NCI-H82 treated with DMSO at 0.1 percent for 48 hours (cell line): ENCODE results near the gene SIGLECL1.

Source experiments
- DNase-seq: peaks from one replicate; lab custom pipeline; 2025; ENCODE audit not compliant: unreplicated experiment; lab: John Stamatoyannopoulos, UW

SIGLECL1 gene

DNA sequence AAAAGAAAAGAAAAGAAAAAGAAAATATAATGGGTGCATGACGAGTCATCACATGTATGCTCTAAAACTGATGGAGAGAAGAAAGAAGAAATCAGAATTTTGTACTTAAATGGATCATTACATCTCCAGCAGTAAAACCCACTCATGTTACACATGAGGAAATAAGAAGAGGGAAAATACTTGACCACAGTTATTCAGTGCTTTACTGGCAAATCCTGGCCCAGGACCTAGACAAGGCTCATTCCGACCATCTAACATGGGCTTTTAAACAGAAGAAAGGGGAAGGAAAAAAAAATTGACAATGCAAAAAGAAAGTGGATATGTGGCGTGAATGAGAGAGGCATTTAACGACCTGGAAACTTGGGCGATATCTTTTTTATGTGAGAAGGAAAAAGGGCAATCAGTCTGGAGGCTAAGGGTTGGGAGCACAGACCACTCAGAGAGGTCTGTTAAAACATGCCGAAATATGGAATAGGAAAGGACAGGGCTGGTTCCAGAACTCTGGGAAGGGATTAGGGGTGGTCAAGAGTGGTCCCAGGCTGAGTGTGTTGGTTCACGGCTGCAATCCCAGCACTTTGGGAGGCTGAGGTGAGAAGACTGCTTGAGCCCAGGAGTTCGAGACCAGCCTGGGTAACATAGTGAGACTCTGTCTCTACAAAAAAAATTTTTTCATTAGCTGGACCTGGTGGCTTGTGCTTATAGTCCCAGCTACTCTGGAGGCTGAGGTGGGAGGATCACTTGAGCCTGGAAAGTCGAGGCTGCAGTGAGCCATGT is 1.6 kb downstream of the SIGLECL1 start:
- DNase-seq: no peak

DNA sequence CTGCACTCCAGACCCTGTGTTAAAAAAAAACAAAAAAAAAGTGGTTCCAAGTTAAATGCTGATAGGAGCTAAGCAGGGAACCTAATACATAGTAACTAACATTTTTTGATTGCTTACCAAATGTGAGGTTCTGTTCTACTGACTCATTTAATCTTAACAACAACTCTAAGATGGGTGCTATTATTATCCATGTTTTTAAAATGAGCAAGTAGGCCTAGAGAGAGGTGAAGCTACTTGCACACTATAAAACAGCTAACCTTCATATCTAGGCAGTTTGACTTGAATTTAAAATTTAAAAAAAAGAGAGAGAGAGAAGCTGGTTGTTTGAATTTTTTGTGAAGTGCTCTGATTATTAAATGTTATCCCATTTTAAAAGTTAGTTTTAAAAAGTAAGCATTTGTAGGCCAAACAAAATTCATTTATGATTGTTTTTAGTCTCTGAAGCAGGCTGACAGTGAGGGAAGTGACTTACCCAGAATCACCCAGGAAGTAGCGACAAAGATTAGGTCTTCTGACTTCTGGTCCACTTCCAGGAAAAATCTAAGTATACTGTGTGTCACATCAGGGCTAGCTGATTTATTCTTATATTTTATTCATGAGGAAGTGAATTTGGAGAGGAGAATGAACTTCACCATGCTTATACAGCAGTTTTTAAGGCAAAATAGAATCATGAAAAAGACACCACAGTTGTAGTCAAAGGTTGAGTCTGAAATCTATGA is 2.4 kb downstream of the SIGLECL1 start:
- DNase-seq: no peak

DNA sequence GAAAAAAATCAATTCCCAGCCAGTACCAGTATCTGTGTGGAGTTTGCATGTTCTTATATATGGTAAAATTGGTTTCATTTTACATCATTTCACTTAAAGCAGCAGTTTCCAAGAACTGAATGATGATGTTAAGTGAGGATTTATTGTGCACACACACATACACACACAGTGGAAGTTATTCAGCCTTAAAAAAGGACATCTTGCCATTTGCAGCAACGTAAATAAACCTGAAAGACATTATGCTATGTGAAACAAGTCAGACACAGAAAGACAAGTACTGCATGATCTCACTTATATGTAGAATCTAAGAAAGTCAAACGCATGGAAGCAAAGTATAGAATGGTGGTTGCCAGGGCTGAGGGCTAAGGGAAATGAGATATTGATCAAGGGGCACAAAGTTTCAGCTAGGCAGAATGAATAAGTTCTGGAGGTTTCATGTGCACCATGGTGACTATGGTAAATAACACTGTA is 5.3 kb downstream of the SIGLECL1 start:
- no peak for DNase-seq

DNA sequence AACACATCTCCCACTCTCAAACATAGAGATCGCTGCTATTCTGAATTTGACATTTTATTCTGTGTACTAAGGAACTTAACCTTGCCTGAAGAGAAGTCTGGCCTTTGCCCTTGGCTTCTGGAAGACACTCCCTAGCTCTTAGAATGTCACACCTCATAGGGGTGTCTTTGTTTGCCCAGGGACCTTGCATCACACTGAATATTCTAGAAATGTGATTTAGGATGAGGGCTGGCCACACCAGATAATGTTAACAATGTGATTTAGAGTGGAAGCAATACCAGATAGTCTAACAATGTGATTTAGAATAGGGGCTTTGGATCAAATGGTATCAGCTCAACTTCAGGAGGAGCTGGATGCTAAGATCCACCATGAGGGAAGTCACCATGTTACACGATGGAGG is 6.6 kb downstream of the SIGLECL1 start:
- DNase-seq: no peak

DNA sequence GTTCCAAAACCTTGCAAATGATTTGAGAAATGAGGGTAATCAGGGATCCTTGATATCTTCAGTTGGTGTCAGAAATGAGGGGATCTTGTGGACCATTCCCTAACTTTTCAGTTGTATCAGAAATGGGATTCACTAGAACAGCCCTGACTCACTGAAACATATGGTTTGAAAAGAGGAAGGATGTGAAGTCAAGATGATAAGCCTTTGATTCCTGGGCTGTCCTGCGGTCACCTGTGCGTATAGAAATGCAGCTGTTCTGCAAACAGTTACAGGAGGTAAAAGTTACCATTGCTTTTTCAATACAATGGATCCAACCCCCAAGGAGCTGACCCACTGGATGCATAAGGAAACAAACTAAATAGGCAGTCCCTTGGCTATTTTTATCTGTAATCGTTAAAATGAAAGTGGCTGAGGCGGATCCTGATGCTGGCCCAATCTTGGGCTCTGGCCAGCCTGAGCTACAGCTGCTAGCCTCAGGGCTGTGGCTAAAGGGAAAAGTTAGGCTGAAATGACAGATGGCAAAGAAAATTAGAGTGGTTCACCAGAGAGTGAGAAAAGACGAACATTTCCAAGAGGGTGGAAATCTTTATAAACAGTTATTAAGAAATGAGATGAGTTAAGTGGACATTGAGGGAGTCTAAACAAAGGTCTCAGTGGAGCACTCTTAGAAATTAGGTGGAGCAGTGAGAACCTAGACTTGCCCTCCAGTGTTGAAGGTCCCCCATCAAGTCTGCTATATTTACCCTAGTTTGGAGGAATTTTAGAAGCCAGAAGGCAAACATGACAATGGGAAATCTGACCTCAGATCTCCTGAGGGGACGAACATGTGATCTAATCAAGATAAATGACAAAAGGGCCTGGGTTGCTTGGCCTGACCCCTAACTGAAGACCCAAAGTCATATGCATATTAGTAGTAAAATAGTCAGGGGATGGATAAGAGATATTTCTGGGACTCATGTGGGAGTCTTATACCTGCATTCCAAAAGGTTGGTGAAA is 7.6 kb downstream of the SIGLECL1 start:
- no peak for DNase-seq

DNA sequence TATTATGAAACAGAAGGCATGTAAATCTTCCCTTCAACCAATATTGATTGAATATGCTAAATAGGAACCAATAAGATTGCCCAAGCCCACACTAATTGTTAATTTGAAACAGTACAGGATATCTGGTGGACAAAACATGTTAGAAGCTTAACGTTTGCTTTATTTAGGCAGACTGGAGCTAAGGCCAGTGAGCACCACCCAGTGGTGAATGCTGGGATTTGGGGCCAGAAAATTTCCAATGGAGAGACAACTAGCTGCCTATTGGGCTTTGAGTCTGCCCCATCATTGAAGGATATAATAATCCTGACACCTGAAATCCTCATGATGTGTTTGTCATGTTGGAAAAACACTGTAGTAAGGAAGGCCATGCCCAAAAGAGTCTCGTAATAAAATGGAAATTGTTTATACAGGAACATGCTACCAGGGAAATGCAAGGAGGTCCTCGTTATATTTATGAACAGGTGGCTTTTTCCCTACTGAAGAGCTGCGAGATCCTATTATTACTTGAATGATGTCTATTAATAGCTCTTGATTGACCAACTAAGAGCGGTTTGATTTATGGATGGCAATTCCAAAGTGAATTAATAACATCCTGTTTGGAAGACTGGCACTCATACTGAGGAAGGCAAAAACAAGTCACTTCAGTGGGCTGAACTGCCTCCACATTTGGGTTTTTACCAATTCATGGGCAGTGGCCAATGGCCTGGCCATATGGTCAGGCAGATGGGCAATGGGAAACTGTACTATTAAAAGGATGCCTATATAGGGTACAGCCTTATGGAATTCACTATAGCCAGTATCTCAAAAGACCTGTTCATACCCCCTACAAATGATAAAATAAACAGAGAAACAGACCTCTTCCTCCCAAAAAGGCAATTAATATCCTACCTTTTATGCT is 8.7 kb downstream of the SIGLECL1 start:
- DNase-seq: no peak

DNA sequence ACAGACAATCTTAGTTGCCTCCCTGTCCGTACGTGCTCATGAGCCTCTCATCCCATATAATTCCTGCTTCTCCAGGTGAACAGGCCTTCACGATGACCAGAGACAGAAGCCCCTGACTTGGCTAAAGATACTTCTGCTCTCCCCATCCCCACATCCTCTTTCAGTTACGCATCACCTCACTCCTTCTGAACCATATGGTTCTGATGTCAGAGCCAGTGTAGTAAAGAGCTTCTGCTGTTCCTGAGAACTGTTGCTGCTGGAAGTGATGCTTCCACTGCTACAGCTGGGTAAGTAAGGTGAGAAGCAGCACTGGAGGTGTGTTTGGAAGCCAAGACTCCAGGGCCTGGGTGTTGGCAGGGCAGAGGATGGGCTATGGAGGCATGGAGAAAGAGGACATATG is 12.9 kb downstream of the SIGLECL1 start:
- DNase-seq: no peak

DNA sequence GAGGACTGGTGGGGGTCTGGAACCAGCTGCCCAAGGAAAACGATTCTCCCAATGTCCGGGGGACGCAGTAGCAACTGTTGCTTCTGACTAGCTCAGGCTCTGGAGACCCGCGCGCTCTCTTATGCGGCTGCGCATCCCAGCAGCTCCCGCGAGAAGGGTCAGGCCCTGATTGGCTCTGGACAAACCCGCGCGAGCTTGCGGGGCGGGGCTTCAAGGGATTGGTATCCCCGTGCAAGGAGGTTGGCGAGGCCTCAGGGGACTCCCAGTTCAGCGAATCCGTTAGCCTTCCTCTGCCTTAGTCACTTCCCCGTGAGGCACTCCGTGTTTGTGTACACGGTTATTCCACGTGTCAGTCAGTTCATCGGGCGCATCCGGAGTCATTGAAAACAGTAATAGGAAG is 20.2 kb downstream of the SIGLECL1 start:
- DNase-seq: no peak

DNA sequence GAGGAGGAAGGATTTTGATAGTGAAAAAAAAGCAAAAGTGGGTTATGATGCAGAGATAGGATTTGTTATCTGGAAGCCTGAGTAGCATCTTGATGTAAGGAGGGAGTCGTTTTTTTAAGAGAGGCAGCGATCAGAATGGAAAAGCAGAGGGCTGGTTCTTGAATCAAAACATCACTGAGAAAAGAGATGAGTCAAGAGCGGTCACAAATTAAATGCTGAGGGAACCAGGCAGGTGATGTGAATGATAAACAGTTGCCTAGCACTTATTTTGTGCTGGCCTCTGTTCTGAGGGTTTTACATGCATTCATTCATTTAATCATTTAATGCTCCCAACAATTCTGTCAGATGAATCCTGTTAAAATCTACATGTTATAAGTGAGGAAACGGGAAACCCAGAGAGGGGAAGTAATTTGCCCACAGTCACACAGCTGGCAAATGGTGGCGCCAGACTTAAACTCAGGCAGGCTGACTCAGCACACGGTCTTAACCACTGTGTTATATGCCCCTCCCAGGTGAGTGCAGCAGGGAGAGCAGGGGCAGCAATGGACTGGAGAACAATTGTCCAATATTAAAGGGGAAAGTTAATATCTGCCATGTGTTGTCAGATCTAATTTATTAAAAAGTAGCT is 21.4 kb downstream of the SIGLECL1 start:
- DNase-seq: no peak

DNA sequence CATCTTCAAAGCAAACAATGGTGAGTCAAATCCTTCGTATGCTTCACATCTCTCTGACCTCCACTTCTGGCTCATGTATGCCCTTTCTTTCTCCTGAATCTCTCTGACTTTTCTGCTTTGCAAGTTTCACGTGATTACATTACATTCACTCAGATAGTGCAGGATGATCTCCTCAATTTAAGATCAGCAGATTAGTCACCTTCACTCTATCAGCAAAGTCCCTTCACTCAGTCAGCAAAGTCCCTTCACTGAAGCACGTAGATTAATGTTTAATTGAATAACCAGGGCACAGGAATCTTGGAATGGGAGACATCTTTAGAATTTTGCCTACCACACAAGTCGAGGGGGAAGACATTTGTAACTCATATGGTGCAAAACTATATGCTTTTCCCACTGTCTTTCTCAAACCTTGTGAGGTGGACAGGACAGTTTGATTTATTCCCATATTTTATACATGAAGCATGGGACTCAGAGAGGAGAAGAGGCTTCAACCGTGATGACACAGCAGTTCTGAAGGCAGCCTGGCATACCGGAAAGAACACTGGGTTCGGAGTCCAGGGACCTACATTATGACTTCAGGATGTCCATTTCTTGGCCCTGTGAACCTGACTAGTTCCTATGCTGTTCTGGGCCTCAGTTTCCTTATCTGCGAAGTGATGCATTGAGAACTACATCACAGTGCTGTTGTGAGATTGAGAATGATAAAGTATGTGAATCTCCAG is 23.3 kb downstream of the SIGLECL1 start:
- no peak for DNase-seq

DNA sequence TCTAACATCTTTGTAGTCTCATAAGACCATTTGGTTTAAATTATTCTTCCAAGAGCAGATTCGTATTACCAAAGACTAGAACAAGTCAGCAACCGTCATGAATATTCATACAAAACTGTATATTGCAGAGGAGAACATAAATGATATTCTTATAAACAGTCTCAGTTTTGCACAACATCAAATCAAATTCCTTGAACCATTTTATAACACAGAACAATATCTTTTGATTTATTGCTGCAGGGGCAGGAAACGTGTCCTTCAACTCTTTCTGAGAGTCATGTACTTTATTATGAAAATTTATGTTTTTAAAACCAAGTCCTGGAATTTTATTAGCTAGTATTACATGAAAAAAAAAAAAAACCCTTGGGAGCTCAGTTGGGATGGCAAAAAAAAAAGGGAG is 26.2 kb downstream of the SIGLECL1 start:
- no peak for DNase-seq

DNA sequence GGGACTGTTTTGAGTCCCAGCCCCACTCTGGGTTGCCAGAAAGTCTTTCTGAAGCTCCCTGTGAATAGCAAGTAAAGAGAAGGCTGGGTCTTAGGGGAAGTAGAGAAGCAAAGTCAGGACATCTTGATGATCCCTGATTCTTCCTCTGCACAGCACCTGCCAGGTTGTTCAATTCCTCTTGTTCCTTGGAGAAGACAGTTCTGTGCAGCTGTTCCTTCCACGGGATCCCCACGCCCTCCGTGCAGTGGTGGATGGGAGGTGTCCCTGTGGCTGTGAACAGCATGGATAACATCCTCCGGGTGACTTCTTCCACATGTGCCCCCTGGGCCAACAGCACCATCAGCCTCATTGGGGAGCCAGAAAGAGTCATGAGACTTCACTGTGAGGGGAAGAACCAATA is 31.5 kb downstream of the SIGLECL1 start:
- no peak for DNase-seq

DNA sequence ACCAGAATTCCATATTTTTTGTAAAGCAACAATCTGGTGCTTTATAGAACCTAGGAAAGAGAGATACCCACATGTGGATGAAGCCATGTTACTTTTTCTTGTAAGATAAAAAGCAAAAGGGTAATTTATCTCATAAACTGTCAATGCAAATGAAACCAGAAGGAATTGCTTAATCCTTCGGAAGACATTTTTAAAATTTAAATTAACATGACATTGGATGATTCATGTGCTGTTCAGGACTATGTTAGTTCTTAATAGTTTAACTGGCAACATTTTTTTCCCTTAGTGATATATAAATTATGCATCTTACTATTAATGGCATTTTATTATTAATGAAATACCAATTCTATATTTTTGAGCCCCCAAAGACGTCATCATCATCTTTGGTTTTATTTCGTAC is 34.8 kb downstream of the SIGLECL1 start:
- no peak for DNase-seq

DNA sequence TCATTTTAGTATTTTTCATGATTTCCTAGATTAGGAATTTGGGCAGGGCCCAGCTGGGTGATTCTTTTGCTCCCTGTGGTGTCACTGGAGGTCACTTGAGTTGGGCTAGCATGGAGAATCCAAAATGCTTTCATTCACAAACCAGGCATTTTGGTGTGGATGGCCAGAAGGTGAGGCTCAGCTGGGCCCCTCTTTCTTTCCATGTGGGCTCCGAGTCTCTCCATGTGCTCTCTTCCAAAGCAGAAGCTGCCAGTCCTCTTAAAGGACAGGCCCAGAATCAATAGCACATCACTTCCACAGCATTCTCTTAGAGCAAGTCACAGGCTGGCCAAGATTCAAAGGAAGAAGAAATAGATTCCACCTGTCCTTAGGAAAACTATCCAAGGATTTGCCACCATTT is 38.8 kb downstream of the SIGLECL1 start:
- DNase-seq: no peak

DNA sequence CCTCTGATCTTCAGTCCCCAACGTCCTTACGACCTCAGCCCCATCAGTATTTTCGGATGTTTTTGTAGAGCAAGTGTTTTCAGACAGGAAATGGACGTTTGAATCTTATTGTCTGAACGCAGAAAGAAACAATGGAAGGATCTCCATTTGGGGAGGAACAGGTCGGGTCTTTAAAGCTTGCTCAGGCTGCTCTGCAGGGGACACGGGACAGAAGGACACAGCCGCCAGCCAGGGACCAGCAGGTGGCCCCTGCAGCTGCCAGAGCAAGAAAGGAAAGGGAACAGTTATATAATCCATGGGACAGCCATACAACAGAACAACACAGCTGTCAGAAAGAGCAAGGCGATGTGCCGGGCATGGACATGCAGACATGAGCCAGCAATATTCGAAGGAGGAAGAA is 42.1 kb downstream of the SIGLECL1 start:
- DNase-seq: no peak

DNA sequence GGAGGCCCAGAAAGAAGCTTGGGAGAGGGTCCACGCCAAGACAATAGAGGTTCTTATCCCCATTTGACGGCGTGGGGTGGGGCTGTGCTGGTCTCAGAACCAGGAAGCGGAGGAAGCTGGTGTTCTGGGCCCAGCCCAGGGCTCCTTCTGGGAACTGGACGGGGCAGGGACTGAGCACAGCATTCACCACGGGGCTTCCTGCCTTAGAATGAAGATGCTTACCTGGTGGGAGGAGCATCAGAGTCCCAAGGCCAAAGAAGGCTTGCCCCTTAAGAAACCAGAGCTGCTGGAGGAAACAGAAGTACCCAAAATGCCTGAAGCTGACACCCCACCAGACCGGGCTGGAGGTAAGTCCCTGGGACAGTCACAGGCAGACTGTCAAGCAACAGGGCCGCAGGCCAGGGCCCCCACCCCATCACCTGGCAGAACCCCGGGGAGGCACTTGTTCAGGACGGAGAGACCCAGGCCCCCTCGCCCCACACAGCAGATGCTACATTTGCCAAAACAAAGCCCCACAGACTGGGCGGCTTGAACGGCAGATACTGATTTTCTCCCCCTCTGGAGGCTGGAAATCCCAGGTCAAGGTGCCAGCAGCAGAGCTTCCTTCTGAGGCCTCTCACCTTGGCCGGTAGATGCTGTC is 42.8 kb downstream of the SIGLECL1 start:
- DNase-seq: no peak

DNA sequence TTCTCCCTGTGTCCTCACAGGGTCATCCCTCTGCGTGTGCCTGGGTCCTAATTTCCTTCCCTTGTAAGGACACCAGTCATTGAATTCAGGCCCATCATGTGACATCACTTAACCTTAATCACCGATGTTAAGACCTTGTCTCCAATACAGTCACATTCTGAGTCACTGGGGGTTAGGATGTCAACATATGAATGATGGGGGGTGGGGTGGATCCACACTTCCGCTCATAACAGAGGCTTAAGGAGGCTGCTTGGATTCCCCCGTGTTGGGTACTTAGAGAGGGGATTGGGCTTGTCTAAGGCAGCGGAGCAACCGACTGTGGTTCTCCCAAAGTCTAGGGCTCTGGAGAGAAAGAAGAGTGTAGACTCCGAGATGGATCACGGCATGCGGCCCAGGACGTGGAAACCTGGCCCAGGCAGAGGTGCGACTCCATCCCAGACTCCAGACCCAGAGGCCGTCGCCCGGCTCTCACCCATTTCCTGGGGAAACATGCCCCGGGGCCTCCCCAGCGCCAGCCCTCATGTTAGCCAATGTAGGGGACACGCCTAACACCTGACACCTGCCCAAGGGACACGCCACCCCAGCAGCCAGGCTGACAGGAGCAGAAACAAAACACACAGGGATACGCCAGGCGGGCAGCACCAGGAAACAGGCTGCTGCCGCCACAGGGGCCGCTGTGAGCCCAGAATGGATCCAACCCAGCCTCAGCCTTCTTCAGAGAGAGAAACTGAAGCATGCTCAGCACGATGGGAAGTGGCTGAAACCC is 43.5 kb downstream of the SIGLECL1 start:
- DNase-seq: no peak

DNA sequence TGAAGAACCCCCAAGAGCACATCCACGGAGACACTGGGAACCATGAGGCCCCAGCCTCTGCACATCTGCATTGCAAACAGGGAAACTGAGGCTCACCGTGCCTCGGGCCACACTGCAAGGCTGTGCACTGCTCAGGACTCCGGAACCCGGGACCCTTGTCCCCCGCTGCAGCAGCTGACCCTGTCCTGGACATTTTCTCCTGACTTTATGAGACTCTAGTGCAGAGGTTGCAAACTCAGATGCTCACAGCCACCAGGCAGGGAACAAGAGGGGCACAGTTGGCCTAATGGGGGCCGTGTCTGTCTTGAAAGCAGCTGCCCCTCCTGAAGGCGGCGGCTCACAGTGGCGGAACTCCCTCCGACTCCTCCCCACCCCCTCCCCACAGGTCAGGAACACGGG is 44.1 kb downstream of the SIGLECL1 start:
- no peak for DNase-seq
